ENCODE data around the gene YEATS4.

DNA sequence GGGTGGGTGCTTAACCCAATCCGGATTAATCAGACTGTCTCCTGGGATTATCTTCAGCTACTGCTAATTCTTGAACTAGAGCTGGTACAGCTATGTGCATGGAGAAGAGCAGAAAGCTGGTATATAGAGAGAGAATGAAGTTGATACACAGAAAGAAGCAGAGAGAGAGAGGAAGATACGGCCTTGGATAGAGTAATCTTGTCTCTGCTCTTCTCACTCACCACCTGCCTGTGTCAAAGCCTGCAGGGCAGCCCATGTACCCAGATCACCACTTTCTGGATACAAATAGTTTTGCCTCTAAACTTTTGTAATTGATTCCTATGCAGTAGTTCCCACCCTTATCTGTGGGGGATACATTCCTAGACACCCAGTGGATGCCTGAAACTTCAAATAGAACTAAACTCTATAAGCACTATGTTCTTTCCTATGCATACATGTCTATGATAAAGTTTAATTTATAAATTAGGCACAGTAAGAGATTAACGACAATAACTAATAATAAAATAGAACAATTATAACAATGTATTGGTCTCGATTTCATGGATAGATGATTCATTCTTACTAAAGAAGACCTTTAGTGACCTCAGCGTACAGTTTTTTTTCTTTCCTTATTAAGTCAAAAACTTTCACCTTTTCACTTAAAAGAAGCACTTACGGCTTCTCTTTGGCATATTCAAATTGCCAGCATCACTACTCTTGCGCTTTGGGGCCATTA, 45.5 kb downstream of the YEATS4 start:
- no peak for TF ChIP-seq EZH2 (IDR thresholded peaks at IDR 0.05; ENCODE audit: insufficient read depth, poor library complexity, severe bottlenecking)
- TF ChIP-seq EZH2phosphoT487 (IDR thresholded peaks at IDR 0.05; ENCODE audit: insufficient read depth, low read depth), result no peak
